ENCODE data around the gene NPAS3. TPM values are rescaled to one million over a fixed set of nuclear protein-coding genes. Genes with fewer than 3 reads are reported as not detected.
A peak's percentile ranks its signal among the peaks of the same experiment; 100 is the strongest.

NPAS3 gene
- total RNA-seq, 1 experiment from 2014 or later: 0.35 TPM

DNA sequence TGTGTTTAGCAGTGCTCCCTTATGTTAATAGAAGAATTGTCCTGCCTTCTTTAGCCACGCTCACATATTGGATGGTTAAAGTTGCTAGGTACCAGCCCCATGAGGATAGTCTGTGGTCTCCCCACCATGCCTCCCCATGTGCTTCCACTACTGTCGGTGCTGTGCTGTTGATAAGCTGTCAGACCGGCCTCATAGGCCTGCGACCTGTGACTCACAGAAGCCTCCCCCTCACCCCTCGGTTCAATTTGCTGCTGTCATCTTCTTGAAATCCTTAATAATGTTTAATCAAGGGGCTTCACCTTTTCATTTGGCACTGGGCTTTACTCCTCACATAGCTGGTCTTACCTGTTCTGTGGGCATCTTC is 227.2 kb downstream of the NPAS3 start:
- no peak overlapping the region for H3K27ac Mint-ChIP-seq (ENCODE audit: low read depth, unreplicated experiment)
- POLR2A ChIA-PET: no interaction called here
- no peaks in the 10 kb centered on the region for H3K27me3 Mint-ChIP-seq (ENCODE audit: insufficient read depth, unreplicated experiment)
- no peaks in the 10 kb centered on the region for H3K4me1 Mint-ChIP-seq (ENCODE audit: insufficient read depth, unreplicated experiment)
- BruUV-seq (replicated peaks): no TSS peak
- H3K36me3 Mint-ChIP-seq (ENCODE audit: insufficient read depth, unreplicated experiment): no peaks in the 10 kb centered on the region
- intact Hi-C loops (cut with micrococcal nuclease): no loop called here
- TF ChIP-seq CTCF (IDR thresholded peaks at IDR 0.05; ENCODE audit: unreplicated experiment): no peak
- CTCF ChIA-PET: interaction anchor here (0.6 kb wide), 1 partner anchor 106 kb away, joined by 3 read pairs; no protein-coding TSS in a partner anchor
- no peak overlapping the region for H3K4me3 Mint-ChIP-seq (ENCODE audit: unreplicated experiment)
- no peak for DNase-seq (ENCODE audit: unreplicated experiment)
- H3K9me3 Mint-ChIP-seq (ENCODE audit: unreplicated experiment): no peaks in the 10 kb centered on the region

DNA sequence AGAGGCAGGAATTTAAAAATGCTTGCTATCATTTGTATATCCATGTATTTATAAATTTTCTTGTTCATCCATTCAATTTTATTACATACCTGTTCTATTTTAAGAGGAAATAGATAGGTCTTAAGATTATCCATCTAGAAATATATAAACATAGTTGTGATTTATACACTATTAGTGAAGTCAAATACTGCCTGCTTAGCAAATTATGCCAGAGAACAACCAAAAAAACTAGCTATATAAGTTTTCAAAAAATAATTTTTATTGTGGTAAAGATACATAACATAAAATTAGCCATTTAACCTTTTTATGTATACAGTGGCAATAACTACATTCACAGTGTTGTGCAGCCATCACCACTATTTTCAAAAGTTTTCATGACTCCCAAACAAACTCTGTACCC is 237.3 kb downstream of the NPAS3 start:
- H3K27ac Mint-ChIP-seq (ENCODE audit: low read depth, unreplicated experiment): no peak overlapping the region
- ChIA-PET CTCF (no interaction called here), POLR2A (no interaction called here)
- TF ChIP-seq CTCF (IDR thresholded peaks at IDR 0.05; ENCODE audit: unreplicated experiment): no peak
- H3K4me1 Mint-ChIP-seq (ENCODE audit: insufficient read depth, unreplicated experiment): no peaks in the 10 kb centered on the region
- no peak overlapping the region for H3K4me3 Mint-ChIP-seq (ENCODE audit: unreplicated experiment)
- BruUV-seq (replicated peaks): no TSS peak
- no peaks in the 10 kb centered on the region for H3K9me3 Mint-ChIP-seq (ENCODE audit: unreplicated experiment)
- DNase-seq (ENCODE audit: unreplicated experiment): no peak
- H3K36me3 Mint-ChIP-seq (ENCODE audit: insufficient read depth, unreplicated experiment): no peaks in the 10 kb centered on the region
- H3K27me3 Mint-ChIP-seq (ENCODE audit: insufficient read depth, unreplicated experiment): no peaks in the 10 kb centered on the region
- intact Hi-C loops (cut with micrococcal nuclease): no loop called here

DNA sequence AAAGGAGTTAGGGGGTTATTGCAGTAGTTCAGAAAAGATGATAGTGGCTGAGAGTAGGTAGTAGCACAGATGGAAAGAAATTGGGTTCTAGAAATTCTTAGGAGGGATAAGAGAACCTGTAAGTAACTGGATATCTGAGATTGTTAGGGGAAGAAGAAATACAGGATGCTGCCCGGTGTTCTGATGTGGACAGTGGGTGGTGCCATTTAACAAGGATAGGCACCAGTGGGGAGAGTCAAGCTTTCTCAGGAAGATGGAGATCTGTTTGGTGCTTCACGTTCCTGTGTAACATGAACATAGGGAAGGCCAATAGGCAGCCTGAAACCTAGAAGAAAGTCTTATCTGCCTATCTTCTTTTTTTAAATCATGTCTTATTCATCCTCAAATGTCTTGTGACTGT is 245.9 kb downstream of the NPAS3 start:
- no TSS peak for BruUV-seq (replicated peaks)
- Mint-ChIP-seq H3K27ac (ENCODE audit: low read depth, unreplicated experiment) (no peak overlapping the region), H3K27me3 (ENCODE audit: insufficient read depth, unreplicated experiment) (no peaks in the 10 kb centered on the region), H3K9me3 (ENCODE audit: unreplicated experiment) (no peaks in the 10 kb centered on the region), H3K4me1 (ENCODE audit: insufficient read depth, unreplicated experiment) (no peaks in the 10 kb centered on the region), H3K36me3 (ENCODE audit: insufficient read depth, unreplicated experiment) (no peaks in the 10 kb centered on the region), H3K4me3 (ENCODE audit: unreplicated experiment) (no peak overlapping the region)
- peak; percentile 20 for DNase-seq (ENCODE audit: unreplicated experiment)
- TF ChIP-seq CTCF (IDR thresholded peaks at IDR 0.05; ENCODE audit: unreplicated experiment): peak; percentile 22
- intact Hi-C loops (cut with micrococcal nuclease): loop anchor here (1.0 kb wide), 1 partner anchor 608 kb away; no protein-coding TSS in a partner anchor
- POLR2A ChIA-PET: no interaction called here
- CTCF ChIA-PET: no interaction called here

DNA sequence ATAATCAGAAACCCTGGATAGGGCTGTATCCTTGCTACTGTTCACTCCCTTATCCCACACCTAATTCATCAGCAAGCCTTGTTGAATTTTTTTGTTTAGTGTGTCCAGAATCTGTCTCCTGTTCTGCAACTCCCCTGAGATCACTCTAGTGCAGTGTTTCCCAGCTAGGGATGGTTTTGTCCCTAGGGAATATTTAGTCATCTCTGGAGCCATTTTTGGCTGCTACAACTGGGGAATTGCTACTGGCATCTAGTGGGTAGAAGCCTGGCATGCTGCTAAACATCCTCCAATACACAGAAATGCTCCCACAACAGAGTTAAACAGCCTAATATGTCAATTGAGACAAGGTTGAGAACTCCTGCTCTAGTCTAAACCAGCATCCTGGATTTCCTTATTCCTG is 248.0 kb downstream of the NPAS3 start:
- Mint-ChIP-seq H3K4me1 (ENCODE audit: insufficient read depth, unreplicated experiment) (no peaks in the 10 kb centered on the region), H3K27me3 (ENCODE audit: insufficient read depth, unreplicated experiment) (peaks cover 10% of the 10 kb centered on the region), H3K4me3 (ENCODE audit: unreplicated experiment) (no peak overlapping the region), H3K27ac (ENCODE audit: low read depth, unreplicated experiment) (no peak overlapping the region), H3K36me3 (ENCODE audit: insufficient read depth, unreplicated experiment) (no peaks in the 10 kb centered on the region), H3K9me3 (ENCODE audit: unreplicated experiment) (no peaks in the 10 kb centered on the region)
- intact Hi-C loops (cut with micrococcal nuclease): no loop called here
- BruUV-seq (replicated peaks): no TSS peak
- DNase-seq (ENCODE audit: unreplicated experiment): peak; percentile 4
- TF ChIP-seq CTCF (IDR thresholded peaks at IDR 0.05; ENCODE audit: unreplicated experiment): no peak
- POLR2A ChIA-PET: no interaction called here
- CTCF ChIA-PET: interaction anchor here (0.6 to 1.3 kb wide), 3 partner anchors 9 to 573 kb away, joined by 3 to 5 read pairs (median 3); no protein-coding TSS in a partner anchor
